BJ (cell line): ENCODE results near the gene CDC42BPA. TPM values are rescaled to one million over a fixed set of nuclear protein-coding genes. Genes with fewer than 3 reads are reported as not detected.

ENCODE experiments used
- CTCF ChIA-PET: fragments of 350-600 bp; formaldehyde crosslinking; extraction: SDS; loops from one replicate; lab custom pipeline; 2021; ENCODE audit warnings: antibody characterized with exemption, inconsistent platforms; lab: Yijun Ruan, JAX
- POLR2A ChIA-PET: fragments of 300-600 bp; sonication (Branson Sonifier 250); formaldehyde crosslinking; extraction: SDS; loops from one replicate; lab custom pipeline; 2021; ENCODE audit warnings: antibody characterized with exemption; lab: Charles Lee
- DNase-seq: peaks from one replicate; pipeline ENCODE4 v3.0.0-alpha.2; 2011; ENCODE audit warnings: low read depth
- H3K27me3 ChIP-seq: 2 replicates; pipeline ENCODE4 v1.6.0; 2011; ENCODE audit warnings: low read length; ENCODE audit not compliant: control insufficient read depth, insufficient read depth
- H3K36me3 ChIP-seq: 2 replicates; pipeline ENCODE4 v1.5.1; 2011; ENCODE audit warnings: low read length; ENCODE audit not compliant: control insufficient read depth, insufficient read depth
- H3K4me3 ChIP-seq: 2 replicates; pipeline ENCODE4 v1.5.1; 2011; ENCODE audit warnings: low read depth, mild to moderate bottlenecking, control low read depth, low read length
- CTCF ChIP-seq: IDR thresholded peaks from 2 replicates; pipeline ENCODE4 v1.5.1; 2011; ENCODE audit warnings: low read depth, mild to moderate bottlenecking, control low read depth, inconsistent platforms, low read length, moderate library complexity; ENCODE audit not compliant: insufficient read depth
- polyA plus RNA-seq: library from polyadenylated mRNA; depleted of rRNA; stranded (reverse); fragments of >200 nt; gene quantifications from 2 replicates; pipeline ENCODE4 v1.2.3, GENCODE V29; 2011

The CDC42BPA gene
- polyA plus RNA-seq, 1 experiment, result 17.9 TPM

- DNase-seq, result no peak
- no peak for TF ChIP-seq CTCF
- CTCF ChIA-PET, result no interaction called here
- POLR2A ChIA-PET, result no interaction called here
- H3K27me3 ChIP-seq, result no peaks in the 10 kb centered on the region
- H3K4me3 ChIP-seq, result no peak overlapping the region
- H3K36me3 ChIP-seq, result no peaks in the 10 kb centered on the region; the same call in 1 of the 2 replicates
These were observed 352.5 kb downstream of the CDC42BPA start for GRCh38 chr1:226965581-226966440.

- DNase-seq, result no peak
- Histone ChIP-seq H3K27me3 (no peaks in the 10 kb centered on the region), H3K36me3 (no peaks in the 10 kb centered on the region; the same call in 1 of the 2 replicates), H3K4me3 (no peak overlapping the region)
- no peak for TF ChIP-seq CTCF
- ChIA-PET POLR2A (no interaction called here), CTCF (no interaction called here)
These were observed 353.4 kb downstream of the CDC42BPA start for GRCh38 chr1:226964611-226965486.

GRCh38 chr1:226964068-226964425 lies 354.2 kb downstream of the CDC42BPA start:
- POLR2A ChIA-PET, result no interaction called here

GRCh38 chr1:226962421-226963391 lies 355.6 kb downstream of the CDC42BPA start:
- ChIA-PET CTCF (interaction anchor here (0.9 kb wide), 1 partner anchor 12 kb away, joined by 3 read pairs; no protein-coding TSS in a partner anchor), POLR2A (no interaction called here)
- Histone ChIP-seq H3K4me3 (no peak overlapping the region), H3K27me3 (no peaks in the 10 kb centered on the region), H3K36me3 (no peaks in the 10 kb centered on the region; the same call in 1 of the 2 replicates)
- DNase-seq, result no peak
- TF ChIP-seq CTCF, result no peak

More at GRCh38 chr1:226964068-226964425, 354.2 kb downstream of the CDC42BPA start:
- Histone ChIP-seq H3K27me3 (no peaks in the 10 kb centered on the region), H3K36me3 (no peaks in the 10 kb centered on the region; the same call in 1 of the 2 replicates), H3K4me3 (no peak overlapping the region)
- TF ChIP-seq CTCF, result no peak
- no peak for DNase-seq
- CTCF ChIA-PET, result no interaction called here
